Measurements from ENCODE around the gene MZT2A. TPM values are rescaled to one million over a fixed set of nuclear protein-coding genes. Genes with fewer than 3 reads are reported as not detected.
"Not testable (repeated sequence)": the region's sequence is repeated elsewhere in the genome, so short reads cannot be mapped to it uniquely, and the experiment has no call there.

MZT2A gene
- total RNA-seq, 1 experiment from 2014 or later, result 162 TPM

- H3K4me3 Mint-ChIP-seq, result peak overlapping the region; percentile 63
- H3K27me3 Mint-ChIP-seq (ENCODE audit: low read depth), result peaks cover 10% of the 10 kb centered on the region
- H3K4me1 Mint-ChIP-seq; H3K36me3 Mint-ChIP-seq; H3K27ac Mint-ChIP-seq; POLR2A ChIA-PET; DNase-seq (ENCODE audit: low spot score); H3K9me3 Mint-ChIP-seq: not testable (repeated sequence)
- CTCF ChIA-PET, result interaction anchor here (2.6 kb wide), 1 partner anchor 144 kb away, joined by 9 read pairs; no protein-coding TSS in a partner anchor
- peak; percentile 22 for ATAC-seq
Measured at GRCh38 chr2:131528981-131529863, 37.0 kb upstream of the MZT2A start.

- peak; percentile 82 for DNase-seq (ENCODE audit: low spot score)
- H3K9me3 Mint-ChIP-seq, POLR2A ChIA-PET, H3K4me1 Mint-ChIP-seq, H3K36me3 Mint-ChIP-seq, H3K27ac Mint-ChIP-seq: not testable (repeated sequence)
- peak; percentile 81 for ATAC-seq
- CTCF ChIA-PET, result interaction anchor here (2.6 kb wide), 1 partner anchor 146 kb away, joined by 9 read pairs; no protein-coding TSS in a partner anchor
- Mint-ChIP-seq H3K4me3 (peak within 1 kb of the TSS; percentile 86), H3K27me3 (ENCODE audit: low read depth) (peaks cover 10% of the 10 kb centered on the region)
Measured at GRCh38 chr2:131527131-131528001, 35.2 kb upstream of the MZT2A start, which contains the start of gene CCDC74A. Gene CCDC74A (plus strand): TSS chr2:131527888. CDS start chr2:131527971, 83 bp downstream.

GRCh38 chr2:131525256-131525655 lies 33.1 kb upstream of the MZT2A start:
- H3K27ac Mint-ChIP-seq, result not testable (repeated sequence)

GRCh38 chr2:131521961-131522781 lies 30.0 kb upstream of the MZT2A start:
- ChIA-PET POLR2A (no interaction called here), CTCF (interaction anchor here (1.2 to 2.3 kb wide), 2 partner anchors 29 to 150 kb away, joined by 5 to 7 read pairs; no protein-coding TSS in a partner anchor)
- no peaks in the 10 kb centered on the region for H3K9me3 Mint-ChIP-seq
- peaks cover 4% of the 10 kb centered on the region; the same call in 1 of the 2 replicates for H3K4me1 Mint-ChIP-seq
- H3K4me3 Mint-ChIP-seq, result no peak overlapping the region
- peak overlapping the region; percentile 42 for H3K27ac Mint-ChIP-seq
- no peak for DNase-seq (ENCODE audit: low spot score)
- peaks cover 9% of the 10 kb centered on the region for H3K36me3 Mint-ChIP-seq
- 0 out of 2 replicates have a peak, but pooled peaks have one; percentile 51 for TF ChIP-seq USF1 (CRISPR knock-in tag; IDR thresholded peaks at IDR 0.05)
- peak; percentile 53 for TF ChIP-seq USF2 (CRISPR knock-in tag; IDR thresholded peaks at IDR 0.05)
- TF ChIP-seq MLX (CRISPR knock-in tag; IDR thresholded peaks at IDR 0.05), result no peak
- peak; percentile 63 for ATAC-seq
- no peaks in the 10 kb centered on the region for H3K27me3 Mint-ChIP-seq (ENCODE audit: low read depth)

More at GRCh38 chr2:131525256-131525655, 33.1 kb upstream of the MZT2A start:
- H3K9me3 Mint-ChIP-seq; H3K4me1 Mint-ChIP-seq; H3K4me3 Mint-ChIP-seq; ATAC-seq; POLR2A ChIA-PET; H3K36me3 Mint-ChIP-seq; DNase-seq (ENCODE audit: low spot score): not testable (repeated sequence)
- H3K27me3 Mint-ChIP-seq (ENCODE audit: low read depth), result peaks cover 10% of the 10 kb centered on the region
- CTCF ChIA-PET, result interaction anchor here (0.7 kb wide), 1 partner anchor 13 kb away, joined by 3 read pairs; no protein-coding TSS in a partner anchor

GRCh38 chr2:131521524-131521923 lies 29.3 kb upstream of the MZT2A start:
- POLR2A ChIA-PET; H3K4me1 Mint-ChIP-seq; H3K9me3 Mint-ChIP-seq; H3K27me3 Mint-ChIP-seq (ENCODE audit: low read depth); H3K27ac Mint-ChIP-seq; H3K4me3 Mint-ChIP-seq; DNase-seq (ENCODE audit: low spot score); ATAC-seq: not testable (repeated sequence)
- CTCF ChIA-PET, result interaction anchor here (1.2 to 2.3 kb wide), 2 partner anchors 29 to 151 kb away, joined by 5 to 7 read pairs; no protein-coding TSS in a partner anchor
- H3K36me3 Mint-ChIP-seq, result peaks cover 14% of the 10 kb centered on the region

- ATAC-seq, result no peak
- ChIA-PET CTCF (no interaction called here), POLR2A (no interaction called here)
- Mint-ChIP-seq H3K27ac (no peak overlapping the region), H3K4me3 (no peak overlapping the region), H3K4me1 (peaks cover 4% of the 10 kb centered on the region; the same call in 1 of the 2 replicates), H3K36me3 (peaks cover 14% of the 10 kb centered on the region), H3K9me3 (no peaks in the 10 kb centered on the region), H3K27me3 (ENCODE audit: low read depth) (no peaks in the 10 kb centered on the region)
- no peak for DNase-seq (ENCODE audit: low spot score)
- no peak for TF ChIP-seq JAZF1 (CRISPR knock-in tag; IDR thresholded peaks at IDR 0.05)
- no peak for TF ChIP-seq TEAD4 (CRISPR knock-in tag; IDR thresholded peaks at IDR 0.05)
- TF ChIP-seq SMAD4 (CRISPR knock-in tag; IDR thresholded peaks at IDR 0.05), result no peak
- TF ChIP-seq ARID4B (CRISPR knock-in tag; IDR thresholded peaks at IDR 0.05; ENCODE audit: borderline replicate concordance), result no peak
- no peak for TF ChIP-seq NFATC4 (CRISPR knock-in tag; IDR thresholded peaks at IDR 0.05)
- TF ChIP-seq MYBL2 (CRISPR knock-in tag; IDR thresholded peaks at IDR 0.05), result no peak
- TF ChIP-seq ZNF219 (CRISPR knock-in tag; IDR thresholded peaks at IDR 0.05; ENCODE audit: borderline replicate concordance), result no peak
Measured at GRCh38 chr2:131520526-131520925, 28.3 kb upstream of the MZT2A start.
